NCI-H187 (cell line): ENCODE data around the gene STK11IP.

Experiments
- DNase-seq, 2 experiments: peaks; one replicate each; lab custom pipeline; 2025; lab: John Stamatoyannopoulos, UW

The STK11IP gene

GRCh38 chr2:219616550-219616949, 18.9 kb downstream of the STK11IP start:
- DNase-seq = no peak

GRCh38 chr2:219618733-219619122, 21.1 kb downstream of the STK11IP start:
- DNase-seq = no peak

- DNase-seq = no peak
These were observed 21.6 kb downstream of the STK11IP start for GRCh38 chr2:219619235-219619634.

GRCh38 chr2:219620546-219620945, 22.9 kb downstream of the STK11IP start:
- no peak for DNase-seq

- no peak for DNase-seq
These were observed 24.3 kb downstream of the STK11IP start for GRCh38 chr2:219621935-219622334.

GRCh38 chr2:219622472-219622871, 24.8 kb downstream of the STK11IP start:
- DNase-seq = no peak

GRCh38 chr2:219624565-219624964, 26.9 kb downstream of the STK11IP start:
- no peak for DNase-seq

GRCh38 chr2:219625179-219625578, 27.5 kb downstream of the STK11IP start:
- no peak for DNase-seq

- DNase-seq = no peak
These were observed 28.9 kb downstream of the STK11IP start for GRCh38 chr2:219626540-219626939.

GRCh38 chr2:219627103-219628100, 29.7 kb downstream of the STK11IP start, which contains the start of gene SLC4A3:
TSS of gene SLC4A3 (plus strand) at chr2:219627630. CDS start at chr2:219627993, 363 bp downstream.
- peak in 1 of 2 experiments; percentile 8 for DNase-seq

GRCh38 chr2:219628235-219628985, 30.8 kb downstream of the STK11IP start:
- DNase-seq = no peak

- no peak for DNase-seq
These were observed 31.6 kb downstream of the STK11IP start for GRCh38 chr2:219628986-219629901.

GRCh38 chr2:219629976-219630695, 32.5 kb downstream of the STK11IP start:
- no peak for DNase-seq

GRCh38 chr2:219630770-219631405, 33.2 kb downstream of the STK11IP start:
- no peak for DNase-seq

GRCh38 chr2:219631406-219631891, 33.8 kb downstream of the STK11IP start:
- DNase-seq = no peak

GRCh38 chr2:219631904-219632759, 34.5 kb downstream of the STK11IP start:
- no peak for DNase-seq

GRCh38 chr2:219632760-219633105, 35.1 kb downstream of the STK11IP start:
- no peak for DNase-seq

GRCh38 chr2:219633276-219634065, 35.8 kb downstream of the STK11IP start:
- no peak for DNase-seq
